IgD-negative memory B cell (primary cell): ENCODE measurements around the gene USP35. TPM values are rescaled to one million over a fixed set of nuclear protein-coding genes. Genes with fewer than 3 reads are reported as not detected.

Source experiments
- H3K27ac Mint-ChIP-seq, 3 donors: one replicate each; pipeline ENCODE4 v1.8.0; 2020 to 2022; ENCODE audit warnings: mild to moderate bottlenecking in 3 of 3, mixed read lengths in 3 of 3, moderate library complexity in 1 of 3
- H3K27me3 Mint-ChIP-seq: one replicate; pipeline ENCODE4 v1.8.0; 2021; ENCODE audit warnings: mixed read lengths
- H3K36me3 Mint-ChIP-seq: one replicate; pipeline ENCODE4 v1.8.0; 2020; ENCODE audit warnings: mild to moderate bottlenecking, mixed read lengths
- H3K4me1 Mint-ChIP-seq, 3 donors: one replicate each; pipeline ENCODE4 v1.8.0; 2020 to 2022; ENCODE audit warnings: mixed read lengths in 3 of 3, mild to moderate bottlenecking in 1 of 3
- H3K4me3 Mint-ChIP-seq, 4 donors: one replicate each; pipeline ENCODE4 v1.8.0; 2020 to 2022; ENCODE audit warnings: mild to moderate bottlenecking in 4 of 4, mixed read lengths in 4 of 4, moderate library complexity in 3 of 4
- H3K9me3 Mint-ChIP-seq, 3 donors: one replicate each; pipeline ENCODE4 v1.8.0; 2020 to 2021; ENCODE audit warnings: mixed read lengths in 3 of 3, mild to moderate bottlenecking in 1 of 3
- polyA plus RNA-seq: library from polyadenylated mRNA; unstranded; fragments of 300-500 nt; fragmentation: Illumina TruSeq; gene quantifications from one replicate; pipeline ENCODE4 v1.2.3, GENCODE V29; 2021

USP35 gene
- polyA plus RNA-seq, 1 donor from 2014 or later: 0.30 TPM

DNA sequence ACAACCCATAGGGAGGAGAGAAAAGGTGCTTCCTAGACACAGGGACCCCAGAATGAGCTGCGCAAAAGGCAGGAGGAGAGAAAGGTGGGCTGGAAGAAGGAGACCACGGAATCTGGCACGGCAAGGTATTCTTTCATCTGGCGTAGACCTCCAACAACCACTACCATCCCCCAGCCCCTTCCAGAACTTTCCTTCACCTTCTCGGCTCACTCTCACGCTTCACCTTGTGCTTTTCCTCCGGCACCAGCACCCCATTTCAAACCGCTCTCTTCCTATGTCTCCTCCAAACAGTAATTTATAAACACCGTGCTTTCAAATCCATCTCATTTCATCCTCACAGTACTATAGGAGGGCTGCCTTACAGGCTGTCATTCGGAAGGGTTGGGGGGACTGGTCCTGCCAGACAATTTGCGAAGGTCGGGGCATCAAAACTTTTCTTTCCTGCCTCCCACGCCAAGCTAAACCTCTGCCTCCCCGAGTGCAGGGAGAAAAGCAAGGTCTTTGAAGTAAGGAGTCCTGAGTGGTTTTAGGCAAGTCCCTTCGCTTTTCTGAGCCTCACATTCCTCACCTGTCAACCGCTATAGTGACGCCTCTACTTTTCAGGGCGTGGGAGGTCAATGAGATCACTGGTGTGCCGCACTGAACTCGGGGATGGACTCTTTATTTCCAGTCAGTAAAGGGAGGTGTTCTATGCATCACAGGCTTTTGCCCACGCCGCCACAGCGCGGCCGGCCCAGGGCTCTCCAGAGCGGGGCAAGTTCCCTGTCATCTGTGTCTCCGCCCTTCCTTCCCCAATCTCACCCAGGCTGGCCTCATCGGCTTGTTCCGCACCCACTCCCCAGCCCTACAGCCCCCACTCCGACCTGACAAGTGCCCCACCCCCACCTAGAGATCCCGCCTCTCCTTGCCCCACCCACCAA is 1.1 kb upstream of the USP35 start:
- Mint-ChIP-seq H3K4me3 (peak overlapping the region; percentile 96 to 99 (median 98)), H3K9me3 (no peaks in the 10 kb centered on the region), H3K27ac (peak overlapping the region; percentile 81 to 89 (median 84)), H3K4me1 (peaks cover 16 to 25% (median 22%) of the 10 kb centered on the region in 3 donors), H3K36me3 (peaks cover 5% of the 10 kb centered on the region), H3K27me3 (no peaks in the 10 kb centered on the region)

DNA sequence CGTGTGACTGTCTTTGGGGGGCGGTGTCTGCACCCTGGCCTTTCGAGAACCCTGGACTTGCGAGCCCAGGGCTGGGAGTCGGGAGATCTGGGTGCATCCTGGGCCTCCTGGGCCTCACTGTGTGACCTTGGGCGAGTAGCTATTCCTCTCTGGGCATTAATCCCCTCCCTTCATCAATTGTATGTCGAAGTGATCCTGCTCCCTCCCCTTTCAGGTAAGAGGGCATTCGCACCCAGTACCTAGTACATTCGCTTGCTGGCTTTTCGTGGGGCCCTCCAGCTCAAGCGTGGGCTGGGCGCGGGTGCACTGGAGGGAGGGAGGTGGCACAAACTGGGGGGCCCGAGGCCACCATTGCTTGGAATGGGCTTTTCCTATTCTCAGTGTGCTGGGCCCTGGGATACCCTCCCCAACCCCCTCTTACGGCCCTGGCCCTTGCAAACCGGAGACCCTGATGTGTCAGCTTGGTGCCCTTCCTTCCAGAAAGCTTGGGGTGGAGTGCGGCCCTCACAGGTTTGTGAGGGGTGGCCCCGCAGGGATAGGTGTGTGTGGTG is 530 bp downstream of the USP35 start:
- peak overlapping the region; percentile 96 to 99 (median 98) for H3K4me3 Mint-ChIP-seq
- peak overlapping the region in 1 of 3 donors; percentile 81 for H3K27ac Mint-ChIP-seq
- no peaks in the 10 kb centered on the region for H3K27me3 Mint-ChIP-seq
- peaks cover 16 to 25% (median 22%) of the 10 kb centered on the region in 3 donors for H3K4me1 Mint-ChIP-seq
- H3K9me3 Mint-ChIP-seq: no peaks in the 10 kb centered on the region
- H3K36me3 Mint-ChIP-seq: peaks cover 2% of the 10 kb centered on the region

DNA sequence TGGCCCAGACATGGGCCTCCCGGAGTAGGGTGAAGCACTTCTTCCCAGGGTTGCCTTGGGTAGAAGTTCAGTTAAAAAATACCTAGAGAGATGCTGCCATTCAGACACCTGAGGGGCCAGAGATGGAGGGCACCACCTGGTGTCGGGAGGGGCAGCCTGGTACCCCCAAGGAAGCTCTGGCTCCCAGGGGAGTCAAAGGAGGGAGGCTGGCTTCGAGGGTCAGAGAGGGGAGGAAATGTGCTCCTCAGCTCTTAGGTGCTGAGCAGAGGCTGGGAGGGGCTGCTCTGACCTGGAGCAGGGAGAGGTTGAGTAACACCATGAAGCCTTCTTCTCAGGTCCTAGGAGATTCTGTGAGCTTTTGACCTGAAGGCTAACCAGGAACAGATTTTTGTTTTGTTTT is 1.1 kb downstream of the USP35 start:
- peak overlapping the region; percentile 26 to 69 (median 27) for H3K27ac Mint-ChIP-seq
- no peaks in the 10 kb centered on the region for H3K27me3 Mint-ChIP-seq
- no peaks in the 10 kb centered on the region for H3K9me3 Mint-ChIP-seq
- H3K4me1 Mint-ChIP-seq: peaks cover 16 to 25% (median 22%) of the 10 kb centered on the region in 3 donors
- peak overlapping the region; percentile 90 to 99 (median 97) for H3K4me3 Mint-ChIP-seq
- peaks cover 2% of the 10 kb centered on the region for H3K36me3 Mint-ChIP-seq

DNA sequence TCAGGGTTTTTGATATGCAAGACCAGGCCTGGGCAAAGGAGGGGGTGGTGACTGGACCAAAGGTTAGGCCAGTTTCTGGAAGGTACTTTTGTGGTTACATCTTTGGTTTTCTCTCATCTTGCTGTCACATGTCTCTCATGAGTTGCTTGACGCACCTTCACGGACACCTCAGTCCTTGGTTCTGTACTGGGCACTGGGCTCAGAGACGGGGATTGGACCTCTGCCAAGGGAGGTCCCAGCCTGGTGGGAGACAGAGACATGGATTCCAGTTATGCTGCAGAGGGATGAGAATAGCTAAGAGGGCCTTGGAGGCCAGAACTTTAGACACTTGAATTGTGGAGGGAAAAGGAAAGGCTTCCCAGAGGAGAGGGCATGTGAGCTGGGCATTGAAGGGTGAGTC is 1.7 kb downstream of the USP35 start:
- peaks cover 4% of the 10 kb centered on the region for H3K36me3 Mint-ChIP-seq
- peak overlapping the region in 2 of 4 donors; percentile 98 to 99 for H3K4me3 Mint-ChIP-seq
- H3K27ac Mint-ChIP-seq: peak overlapping the region in 1 of 3 donors; percentile 27
- no peaks in the 10 kb centered on the region for H3K9me3 Mint-ChIP-seq
- peaks cover 16 to 25% (median 22%) of the 10 kb centered on the region in 3 donors for H3K4me1 Mint-ChIP-seq
- H3K27me3 Mint-ChIP-seq: no peaks in the 10 kb centered on the region

DNA sequence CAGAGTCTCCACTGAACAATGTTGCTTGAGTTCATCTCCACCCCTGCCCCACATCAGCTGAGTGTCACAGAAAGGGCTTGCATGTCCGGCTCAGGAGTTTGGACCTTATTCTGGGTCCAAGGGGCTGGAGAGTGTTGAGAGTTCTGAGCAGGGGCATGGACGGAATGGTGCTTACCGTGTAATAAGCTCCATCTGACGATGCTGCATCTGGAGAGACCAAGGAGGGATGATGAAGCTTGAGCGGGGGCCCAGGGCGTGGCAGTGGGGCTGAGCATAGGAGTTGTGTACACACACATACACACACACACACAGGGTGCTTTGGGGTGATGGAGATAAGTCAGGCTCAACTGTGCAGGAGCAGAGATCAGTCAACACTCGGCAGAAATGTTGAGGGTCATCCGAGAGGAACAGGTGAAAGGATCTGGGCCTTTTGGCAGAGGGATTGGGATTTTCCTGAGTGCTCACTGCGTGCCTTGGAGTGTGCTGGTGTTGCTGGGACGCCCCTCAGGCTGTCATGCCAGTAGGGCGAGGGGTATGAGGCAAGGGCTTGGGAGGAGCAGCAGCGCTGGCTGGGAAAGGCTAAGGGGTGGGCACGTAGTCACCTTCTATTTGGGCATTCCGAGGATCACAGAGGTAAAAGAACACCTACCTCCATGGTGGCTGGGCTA is 2.3 kb downstream of the USP35 start:
- peak overlapping the region in 1 of 3 donors; percentile 27 for H3K27ac Mint-ChIP-seq
- H3K4me1 Mint-ChIP-seq: peaks cover 16 to 25% (median 22%) of the 10 kb centered on the region in 3 donors
- H3K4me3 Mint-ChIP-seq: peak overlapping the region in 2 of 4 donors; percentile 39 to 44
- H3K27me3 Mint-ChIP-seq: no peaks in the 10 kb centered on the region
- H3K9me3 Mint-ChIP-seq: no peaks in the 10 kb centered on the region
- peaks cover 4% of the 10 kb centered on the region for H3K36me3 Mint-ChIP-seq

DNA sequence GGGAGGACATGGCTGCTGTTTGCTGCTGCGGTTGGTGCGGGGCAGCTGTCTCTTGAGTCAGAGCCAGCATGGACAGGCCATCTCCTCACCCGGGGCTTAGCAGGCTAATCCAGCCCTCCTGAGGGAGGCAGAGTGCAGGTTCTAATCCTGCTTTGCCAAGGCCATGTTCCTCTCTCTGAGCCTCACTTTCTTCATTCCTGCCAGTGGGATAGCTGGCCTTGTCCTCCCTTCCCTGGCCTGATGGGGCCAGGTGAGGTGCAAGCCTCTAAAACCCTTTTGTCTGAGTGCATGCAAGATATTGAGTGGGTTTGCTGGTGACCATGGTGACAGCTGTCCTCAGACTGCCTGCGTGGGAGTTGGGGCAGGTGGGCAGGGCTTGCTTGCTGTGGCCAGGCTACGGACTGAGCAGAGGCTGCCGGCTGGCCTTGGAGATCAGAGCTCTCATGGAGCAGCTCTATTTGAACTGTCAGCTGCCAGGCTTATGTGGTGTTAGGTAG is 3.6 kb downstream of the USP35 start:
- Mint-ChIP-seq H3K36me3 (peaks cover 4% of the 10 kb centered on the region), H3K4me1 (peaks cover 13 to 22% (median 20%) of the 10 kb centered on the region in 3 donors), H3K27ac (no peak overlapping the region), H3K4me3 (peak overlapping the region in 2 of 4 donors; percentile 12 to 52), H3K27me3 (no peaks in the 10 kb centered on the region), H3K9me3 (no peaks in the 10 kb centered on the region)

DNA sequence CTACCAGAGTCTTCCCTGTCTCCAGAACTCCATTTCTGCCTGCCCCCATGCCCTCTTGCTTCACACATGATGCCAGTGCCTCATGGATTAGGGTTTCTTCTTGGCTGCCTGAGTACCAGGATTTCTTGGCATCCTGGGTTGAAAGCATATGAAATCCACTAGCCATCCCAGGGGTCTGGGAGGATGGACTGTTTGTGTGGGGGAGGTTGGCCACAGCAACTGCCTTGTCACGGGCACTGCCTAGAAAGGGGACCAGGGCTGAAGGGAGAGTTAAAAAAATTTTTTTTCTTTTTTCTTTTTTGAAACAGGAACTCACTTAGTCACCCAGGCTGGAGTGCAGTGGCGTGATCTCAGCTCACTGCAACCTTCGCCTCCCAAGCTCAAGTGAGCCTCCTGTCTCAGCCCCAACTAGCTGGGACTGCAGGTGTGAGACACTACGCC is 4.2 kb downstream of the USP35 start:
- peaks cover 4% of the 10 kb centered on the region for H3K36me3 Mint-ChIP-seq
- no peaks in the 10 kb centered on the region for H3K9me3 Mint-ChIP-seq
- H3K27me3 Mint-ChIP-seq: no peaks in the 10 kb centered on the region
- peak overlapping the region in 1 of 3 donors; percentile 78 for H3K27ac Mint-ChIP-seq
- H3K4me3 Mint-ChIP-seq: peak overlapping the region in 1 of 4 donors; percentile 52
- peaks cover 6 to 17% (median 13%) of the 10 kb centered on the region in 3 donors for H3K4me1 Mint-ChIP-seq

DNA sequence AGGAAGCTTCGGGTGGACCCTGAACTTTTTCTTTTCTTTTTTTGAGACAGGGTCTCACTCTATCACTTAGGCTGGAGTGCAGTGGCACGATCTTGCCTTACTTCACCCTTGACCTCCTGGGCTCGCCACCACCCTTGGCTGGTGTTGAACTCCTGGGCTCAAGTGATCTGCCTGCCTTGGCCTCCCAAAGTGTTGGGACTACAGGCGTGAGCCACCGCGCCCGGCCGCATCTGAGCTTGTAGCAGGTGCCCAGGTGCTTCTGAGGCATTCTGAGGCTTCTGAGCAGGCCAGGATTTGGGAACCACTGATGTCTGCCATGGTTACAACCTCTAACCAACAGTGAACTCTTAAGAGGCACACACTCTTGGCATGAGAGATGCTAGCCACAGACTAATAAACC is 5.1 kb downstream of the USP35 start:
- peaks cover 8 to 14% (median 10%) of the 10 kb centered on the region in 3 donors for H3K4me1 Mint-ChIP-seq
- H3K27ac Mint-ChIP-seq: no peak overlapping the region
- H3K27me3 Mint-ChIP-seq: no peaks in the 10 kb centered on the region
- H3K4me3 Mint-ChIP-seq: peak overlapping the region in 1 of 4 donors; percentile 24
- H3K36me3 Mint-ChIP-seq: peaks cover 4% of the 10 kb centered on the region
- H3K9me3 Mint-ChIP-seq: no peaks in the 10 kb centered on the region

DNA sequence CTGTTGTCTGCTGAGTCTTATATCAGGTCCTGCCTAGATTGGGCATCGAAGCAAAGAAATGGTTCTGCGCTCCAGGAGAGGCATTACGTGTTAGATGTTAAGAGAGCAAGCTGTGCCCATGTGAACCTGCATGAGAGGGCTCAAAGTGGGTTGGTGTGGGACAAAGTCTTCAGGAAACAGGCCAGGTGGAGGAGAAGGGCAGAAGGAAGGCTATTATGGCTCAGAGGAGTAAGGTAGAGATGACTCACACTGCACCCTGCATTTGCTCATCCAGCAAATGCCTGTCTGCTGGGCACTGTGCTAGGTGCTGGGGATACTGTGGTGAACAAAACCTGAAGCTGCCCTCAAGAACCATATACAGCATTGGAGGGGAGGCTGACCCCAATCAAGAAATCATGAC is 5.8 kb downstream of the USP35 start:
- Mint-ChIP-seq H3K9me3 (no peaks in the 10 kb centered on the region), H3K36me3 (peaks cover 4% of the 10 kb centered on the region), H3K4me3 (peak overlapping the region in 1 of 4 donors; percentile 25), H3K27me3 (no peaks in the 10 kb centered on the region), H3K4me1 (peaks cover 9 to 13% (median 9%) of the 10 kb centered on the region in 3 donors), H3K27ac (no peak overlapping the region)

DNA sequence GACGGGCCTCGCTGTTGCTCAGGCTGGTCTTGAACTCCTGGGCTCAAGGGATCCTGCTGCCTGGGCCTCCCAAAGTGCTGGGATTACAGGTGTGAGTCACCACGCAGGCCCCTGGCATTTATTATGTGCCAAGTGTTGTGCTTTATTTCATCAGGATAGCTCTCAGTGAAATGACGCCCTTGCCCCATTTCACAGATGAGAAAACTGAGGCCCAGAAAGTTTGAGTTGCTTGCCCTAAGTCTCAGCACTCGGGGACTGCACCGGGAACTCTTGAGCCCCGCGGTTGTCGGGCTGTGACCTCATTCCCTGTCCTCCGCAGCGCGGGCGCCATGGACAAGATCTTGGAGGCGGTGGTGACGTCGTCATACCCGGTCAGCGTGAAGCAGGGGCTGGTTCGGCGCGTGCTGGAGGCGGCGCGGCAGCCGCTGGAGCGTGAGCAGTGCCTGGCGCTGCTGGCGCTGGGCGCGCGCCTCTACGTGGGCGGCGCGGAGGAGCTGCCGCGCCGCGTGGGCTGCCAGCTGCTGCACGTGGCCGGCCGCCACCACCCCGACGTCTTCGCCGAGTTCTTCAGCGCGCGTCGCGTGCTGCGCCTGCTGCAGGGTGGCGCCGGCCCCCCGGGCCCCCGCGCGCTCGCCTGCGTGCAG is 7.3 kb downstream of the USP35 start:
- H3K27ac Mint-ChIP-seq: no peak overlapping the region

DNA sequence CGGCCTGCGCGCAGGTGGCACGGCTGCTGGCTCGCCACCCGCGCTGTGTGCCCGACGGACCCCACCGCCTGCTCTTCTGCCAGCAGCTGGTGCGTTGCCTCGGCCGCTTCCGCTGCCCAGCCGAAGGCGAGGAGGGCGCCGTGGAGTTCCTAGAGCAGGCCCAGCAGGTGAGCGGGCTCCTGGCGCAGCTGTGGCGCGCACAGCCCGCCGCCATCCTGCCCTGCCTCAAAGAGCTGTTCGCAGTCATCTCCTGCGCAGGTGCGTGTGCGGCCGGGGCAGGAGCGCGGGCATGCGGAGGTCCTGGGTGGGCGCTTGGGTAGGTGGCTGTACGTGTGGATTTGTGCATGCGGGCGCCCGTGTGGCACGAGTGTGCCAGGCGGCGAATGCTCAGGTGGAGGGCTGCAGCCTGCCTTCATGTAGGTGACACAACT is 8.0 kb downstream of the USP35 start:
- Mint-ChIP-seq H3K27ac (no peak overlapping the region), H3K4me3 (no peak overlapping the region), H3K36me3 (peaks cover 5% of the 10 kb centered on the region), H3K9me3 (no peaks in the 10 kb centered on the region), H3K4me1 (peaks cover 2 to 6% (median 2%) of the 10 kb centered on the region in 3 donors), H3K27me3 (no peaks in the 10 kb centered on the region)

More for the DNA sequence above, 7.3 kb downstream of the USP35 start:
- Mint-ChIP-seq H3K9me3 (no peaks in the 10 kb centered on the region), H3K4me3 (no peak overlapping the region), H3K27me3 (no peaks in the 10 kb centered on the region), H3K36me3 (peaks cover 5% of the 10 kb centered on the region), H3K4me1 (peaks cover 0 to 5% (median 2%) of the 10 kb centered on the region in 3 donors)

DNA sequence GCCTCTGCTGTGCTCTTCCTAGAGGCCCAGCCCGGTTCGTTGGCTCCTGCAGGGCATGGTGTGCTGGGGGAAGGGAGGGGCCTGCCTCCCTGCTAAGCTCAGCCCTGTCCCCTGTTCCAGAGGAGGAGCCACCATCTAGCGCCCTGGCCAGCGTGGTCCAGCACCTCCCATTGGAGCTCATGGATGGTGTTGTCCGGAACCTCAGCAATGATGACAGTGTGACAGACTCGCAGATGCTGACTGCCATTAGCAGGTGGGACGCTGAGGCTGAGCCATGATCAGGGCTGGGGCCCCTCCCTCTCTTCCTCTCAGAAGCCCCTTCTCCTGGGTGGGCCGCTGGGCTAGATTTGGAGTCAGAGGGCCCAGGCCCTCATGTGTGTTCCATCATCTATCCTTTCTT is 9.1 kb downstream of the USP35 start:
- no peak overlapping the region for H3K4me3 Mint-ChIP-seq
- peaks cover 6 to 14% (median 12%) of the 10 kb centered on the region in 3 donors for H3K4me1 Mint-ChIP-seq
- peaks cover 6% of the 10 kb centered on the region for H3K36me3 Mint-ChIP-seq
- H3K27ac Mint-ChIP-seq: peak overlapping the region in 1 of 3 donors; percentile 33
- no peaks in the 10 kb centered on the region for H3K9me3 Mint-ChIP-seq
- H3K27me3 Mint-ChIP-seq: no peaks in the 10 kb centered on the region

DNA sequence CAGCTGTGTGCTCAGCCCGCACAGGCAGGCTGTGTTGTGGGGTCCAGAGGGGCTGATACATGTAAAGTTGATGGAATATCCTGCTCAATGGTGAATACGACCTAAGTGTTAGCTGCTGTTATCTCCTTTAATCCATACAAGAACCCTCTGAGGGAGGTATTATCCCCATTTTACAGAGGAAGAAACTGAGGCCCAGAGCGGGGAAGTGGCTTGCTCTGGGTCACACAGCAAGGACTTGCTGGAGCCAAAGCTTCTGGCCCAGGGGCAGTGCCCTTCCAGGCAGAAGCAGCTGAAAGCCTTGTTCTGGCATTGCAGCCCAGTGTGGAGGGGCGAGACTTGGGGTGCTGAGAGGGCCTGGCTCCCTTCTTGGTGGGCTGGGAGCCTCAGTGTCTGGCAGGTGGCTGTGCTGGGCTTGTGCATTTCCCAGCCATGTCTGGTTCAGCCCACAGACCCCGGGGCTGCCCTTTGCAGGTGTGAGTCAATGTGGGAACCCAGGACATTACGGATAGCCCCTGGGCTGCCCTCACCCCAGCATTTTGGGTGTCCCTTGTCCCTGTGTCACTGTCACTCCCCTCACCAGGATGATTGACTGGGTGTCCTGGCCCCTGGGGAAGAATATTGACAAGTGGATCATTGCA is 10.4 kb downstream of the USP35 start:
- H3K27ac Mint-ChIP-seq: no peak overlapping the region
- H3K27me3 Mint-ChIP-seq: no peaks in the 10 kb centered on the region
- H3K36me3 Mint-ChIP-seq: peaks cover 10% of the 10 kb centered on the region
- peaks cover 11 to 18% (median 15%) of the 10 kb centered on the region in 3 donors for H3K4me1 Mint-ChIP-seq
- H3K9me3 Mint-ChIP-seq: no peaks in the 10 kb centered on the region
- H3K4me3 Mint-ChIP-seq: peak overlapping the region in 1 of 4 donors; percentile 29

DNA sequence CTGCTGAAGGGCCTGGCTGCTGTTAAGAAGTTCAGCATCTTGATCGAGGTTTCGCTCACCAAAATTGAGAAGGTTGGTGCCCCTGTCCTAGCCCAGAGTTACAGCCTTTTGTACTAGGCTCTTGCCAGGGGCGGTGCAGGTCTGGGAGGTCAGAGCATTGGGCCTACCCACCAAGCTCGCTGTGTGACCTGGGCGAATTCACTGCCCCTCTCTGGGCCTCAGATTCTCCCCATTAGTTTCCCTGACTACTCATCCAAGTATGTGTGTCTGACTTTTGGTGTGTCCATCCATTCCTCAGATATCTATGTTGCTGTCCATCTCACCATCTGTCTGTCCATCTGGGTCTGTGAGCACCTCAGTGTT is 10.9 kb downstream of the USP35 start:
- Mint-ChIP-seq H3K27ac (peak overlapping the region in 1 of 3 donors; percentile 59), H3K27me3 (no peaks in the 10 kb centered on the region), H3K9me3 (no peaks in the 10 kb centered on the region), H3K4me3 (no peak overlapping the region), H3K36me3 (peaks cover 10% of the 10 kb centered on the region), H3K4me1 (peaks cover 11 to 18% (median 15%) of the 10 kb centered on the region in 3 donors)
